Stimulated activated CD4-positive, alpha-beta T cell treated with anti-CD3 and anti-CD28 coated beads, Interleukin-4, amount 100 ng/mL, for 4 hours (primary cell): Measurements from ENCODE around the gene GNB3.

ENCODE experiments used
- DNase-seq, 2 experiments: peaks; one replicate each; pipeline ENCODE4 v3.0.0-alpha.2; 2020

GNB3 gene

DNA sequence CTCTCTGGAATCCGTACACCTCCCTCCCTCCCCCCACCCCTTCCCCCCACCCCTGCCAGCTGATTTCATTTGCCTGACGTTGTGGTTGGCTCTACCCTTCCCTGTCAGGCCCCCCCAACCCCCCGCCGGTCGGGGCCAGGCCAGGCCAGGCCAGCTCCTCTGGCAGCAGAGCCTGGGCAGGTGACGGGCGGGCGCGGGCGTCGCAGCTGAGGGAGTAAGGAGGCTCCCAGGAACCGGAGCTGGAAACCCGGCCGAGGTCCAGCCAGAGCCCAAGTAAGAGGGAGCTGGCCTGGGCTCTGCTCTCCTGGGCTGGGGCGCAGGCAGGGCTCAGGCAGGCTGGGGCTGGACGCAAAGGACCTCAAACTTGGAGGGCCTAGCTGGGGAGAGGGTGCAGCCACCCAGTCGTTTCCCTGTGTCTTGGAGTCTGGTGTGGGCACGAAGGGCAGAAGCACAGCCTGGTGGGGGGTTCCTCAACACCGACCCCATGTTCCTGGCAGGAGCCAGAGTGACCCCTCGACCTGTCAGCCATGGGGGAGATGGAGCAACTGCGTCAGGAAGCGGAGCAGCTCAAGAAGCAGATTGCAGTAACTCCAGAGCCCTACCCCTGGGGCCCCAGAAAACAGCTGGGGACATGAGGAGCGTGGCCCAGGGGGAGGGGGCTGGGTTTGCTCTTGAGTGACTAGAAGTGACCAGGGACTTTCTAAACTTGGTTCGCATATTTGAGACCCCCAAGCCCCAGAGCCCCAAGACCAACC is at the start of gene GNB3:
Gene GNB3 (plus strand): TSS at position 165 of the 755 bp plus-strand sequence. CDS start 363 bp downstream, at position 528.
- no peak for DNase-seq

DNA sequence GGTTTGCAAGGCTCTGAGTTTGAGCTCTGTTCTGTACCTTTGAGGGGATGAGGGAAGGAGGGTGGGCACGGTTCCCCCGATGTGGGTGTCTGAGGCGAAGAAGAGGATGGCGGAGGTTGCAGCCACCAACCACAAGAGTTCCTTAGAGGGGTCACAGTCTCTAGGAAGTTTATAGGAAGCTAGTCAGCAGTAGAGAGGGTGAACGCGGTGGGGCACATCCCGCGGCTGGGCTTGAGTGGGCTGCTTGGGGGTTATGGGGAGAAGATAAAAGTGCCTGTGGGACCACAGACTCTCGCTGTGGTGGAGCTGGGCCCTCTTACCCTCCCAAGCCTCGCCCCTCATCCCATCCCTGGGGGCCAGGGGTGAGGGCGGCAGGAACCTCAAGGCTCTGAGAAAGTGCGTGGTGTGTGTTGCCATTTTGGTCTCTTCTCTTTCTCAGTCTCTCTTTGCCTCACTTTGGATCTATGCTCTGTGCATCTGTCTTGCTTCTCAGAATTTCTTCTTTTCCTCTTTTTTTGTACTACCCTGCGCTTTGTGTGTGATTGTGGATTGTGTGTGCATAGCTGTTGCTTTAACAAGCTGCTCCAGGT is 48.7 kb upstream of the GNB3 start:
- no peak for DNase-seq

DNA sequence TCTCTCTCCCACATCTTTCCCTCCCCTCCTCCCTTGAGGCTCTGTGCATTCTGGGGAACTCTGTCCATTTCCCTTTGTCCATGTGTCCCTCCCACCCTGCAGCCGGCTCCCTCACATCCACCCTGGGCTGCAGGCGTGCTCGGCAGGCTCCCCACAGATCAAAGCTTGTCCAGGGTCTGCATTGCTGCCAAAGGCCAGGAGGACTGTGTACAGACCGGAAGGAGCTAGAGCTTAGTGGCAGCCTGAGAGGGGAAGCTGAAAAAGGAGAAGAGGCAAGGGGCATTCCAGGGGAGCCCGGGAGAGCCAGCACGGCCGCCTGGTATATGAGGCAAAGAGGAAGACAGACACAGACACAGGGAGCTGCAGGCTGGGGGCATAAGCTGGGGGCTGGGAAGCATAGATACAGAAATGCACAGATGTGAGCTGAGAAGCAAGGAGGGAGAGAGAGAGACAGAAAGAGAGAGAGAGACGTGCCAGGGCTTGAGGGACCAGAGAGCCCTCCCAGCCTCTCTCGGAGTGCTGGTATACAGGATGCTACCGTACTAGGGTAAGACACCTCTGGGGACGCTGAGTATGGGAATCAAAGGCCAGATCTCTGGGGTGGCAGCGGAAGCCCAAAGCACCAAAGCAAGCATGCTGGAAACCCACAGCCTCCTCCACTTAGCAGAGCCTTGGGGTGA is 48.1 kb upstream of the GNB3 start:
- DNase-seq, result no peak

DNA sequence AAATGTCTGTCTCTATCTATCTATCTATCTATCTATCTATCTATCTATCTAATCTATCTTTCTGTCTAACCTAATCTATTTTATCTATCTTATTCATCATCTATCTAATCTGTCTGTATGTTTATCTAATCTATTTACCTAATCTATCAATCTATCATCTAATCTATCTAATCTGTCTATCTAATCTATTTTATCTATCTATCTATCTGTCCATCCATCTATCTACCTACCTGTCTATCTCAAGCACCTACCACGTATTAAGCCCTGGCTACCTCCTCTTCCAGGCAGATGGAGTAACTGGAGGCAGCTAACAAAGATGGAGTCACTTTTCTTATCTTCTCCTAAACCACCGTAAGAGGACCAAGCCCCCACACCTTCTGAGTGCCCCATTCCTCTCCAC is 45.6 kb upstream of the GNB3 start:
- DNase-seq, result no peak

DNA sequence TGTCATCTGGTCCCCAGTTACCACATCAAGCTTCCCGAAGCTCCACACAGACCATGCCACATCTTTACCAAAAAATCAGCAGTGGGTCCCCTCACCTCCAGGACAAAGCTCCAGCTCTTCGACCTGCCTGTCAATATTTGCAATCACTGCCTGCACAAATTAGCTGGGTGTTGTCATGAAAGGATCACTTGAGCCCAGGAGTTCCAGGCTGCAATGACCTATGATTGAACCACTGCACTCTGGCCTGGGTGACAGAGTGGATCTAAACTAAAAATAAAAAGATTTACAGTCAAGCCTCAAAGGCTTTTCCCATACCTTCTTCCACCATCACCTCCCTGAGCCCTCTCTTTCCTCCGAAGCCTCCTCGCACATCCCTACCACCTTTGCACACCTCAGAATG is 44.1 kb upstream of the GNB3 start:
- no peak for DNase-seq

DNA sequence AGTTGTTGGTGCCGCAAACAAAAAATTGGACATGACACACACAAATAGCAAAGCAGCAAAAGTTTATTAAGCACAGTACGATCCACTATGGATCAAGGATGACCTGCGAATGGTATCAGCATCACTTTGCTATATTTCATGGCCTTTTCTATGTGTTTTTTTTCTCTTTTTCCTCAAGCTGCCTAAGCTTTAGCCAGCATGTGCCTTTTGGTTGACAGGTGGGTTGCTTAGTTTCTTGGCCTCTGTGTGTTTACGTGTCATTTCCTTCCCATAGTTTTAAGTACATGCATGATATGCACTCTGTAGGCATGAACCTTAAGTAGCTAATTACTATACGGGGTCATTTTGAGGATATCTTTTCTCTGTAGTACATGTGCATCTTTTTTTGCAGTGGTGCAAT is 41.6 kb upstream of the GNB3 start:
- no peak for DNase-seq

DNA sequence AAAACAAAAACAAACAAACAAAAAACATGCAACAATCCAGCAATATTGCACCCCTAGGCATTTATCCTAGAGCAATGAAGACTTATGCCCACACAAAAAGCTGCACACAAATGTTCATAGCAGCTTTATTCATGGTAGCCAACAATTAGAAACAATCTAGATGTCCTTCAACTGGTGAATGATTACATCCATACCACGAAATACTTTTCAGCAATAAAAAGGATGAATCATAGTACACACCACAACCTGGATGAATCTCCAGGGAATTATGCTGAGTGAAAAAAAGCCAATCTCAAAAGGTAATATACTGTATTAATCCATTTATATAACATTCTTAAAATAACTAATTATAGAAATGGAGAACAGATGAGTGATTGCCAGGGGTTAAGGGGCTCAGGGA is 33.6 kb upstream of the GNB3 start:
- no peak for DNase-seq

DNA sequence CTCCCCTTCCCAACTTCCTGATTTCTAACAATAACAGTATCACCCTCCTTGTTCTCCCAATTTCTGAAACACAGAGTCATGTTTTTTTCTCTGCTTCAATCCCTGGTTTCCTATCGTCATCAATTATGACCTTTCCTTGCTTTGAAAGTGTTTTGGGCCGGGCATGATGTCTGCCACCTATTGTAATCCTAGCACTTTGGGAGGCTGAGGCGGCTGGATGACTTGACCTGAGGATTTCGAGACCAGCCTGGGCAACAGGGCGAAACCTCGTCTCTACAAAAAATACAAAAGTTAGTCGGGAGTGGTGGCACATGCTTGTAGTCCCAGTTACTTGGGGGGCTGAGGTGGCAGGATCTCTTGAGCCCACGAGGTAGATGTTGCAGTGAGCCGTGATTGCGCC is 31.7 kb upstream of the GNB3 start:
- DNase-seq, result no peak

DNA sequence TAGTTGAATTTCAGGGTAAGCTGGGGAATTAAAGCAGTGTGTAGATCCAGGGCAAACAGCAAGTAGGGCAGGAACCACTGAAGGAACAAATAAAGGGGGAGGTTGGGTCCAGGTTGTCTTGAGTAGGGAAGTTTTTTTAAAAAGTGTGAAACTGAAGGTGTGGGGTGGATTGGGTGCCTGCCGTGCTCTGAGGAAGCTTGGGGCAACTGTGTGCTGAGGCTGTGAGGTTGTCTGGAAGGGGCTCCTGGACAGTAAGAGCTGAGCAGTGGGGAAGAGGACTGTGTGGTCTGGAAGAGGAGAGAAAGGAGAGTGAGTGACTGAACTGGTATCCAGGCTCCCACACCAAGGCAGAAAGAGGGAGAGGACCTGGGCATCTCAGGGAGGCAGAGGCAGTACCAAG is 30.0 kb upstream of the GNB3 start:
- no peak for DNase-seq

DNA sequence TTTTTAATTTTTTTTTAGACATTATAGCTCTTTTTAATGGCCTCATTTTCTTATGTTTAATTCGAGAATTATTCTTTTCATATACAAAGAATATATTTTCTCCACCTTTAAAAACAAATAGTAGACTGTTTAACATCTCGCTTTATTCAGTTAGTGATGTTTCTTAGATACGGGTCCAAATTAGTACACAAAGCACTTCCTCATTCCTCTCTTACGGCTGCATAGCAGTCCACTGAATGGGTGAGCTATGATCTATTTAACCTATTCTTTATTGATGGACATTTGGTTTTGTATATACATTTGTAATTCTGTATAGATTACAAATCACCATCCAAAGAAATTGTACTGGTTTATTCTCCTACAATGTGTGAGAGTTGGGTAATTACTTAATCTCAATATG is 27.4 kb upstream of the GNB3 start:
- DNase-seq, result no peak

DNA sequence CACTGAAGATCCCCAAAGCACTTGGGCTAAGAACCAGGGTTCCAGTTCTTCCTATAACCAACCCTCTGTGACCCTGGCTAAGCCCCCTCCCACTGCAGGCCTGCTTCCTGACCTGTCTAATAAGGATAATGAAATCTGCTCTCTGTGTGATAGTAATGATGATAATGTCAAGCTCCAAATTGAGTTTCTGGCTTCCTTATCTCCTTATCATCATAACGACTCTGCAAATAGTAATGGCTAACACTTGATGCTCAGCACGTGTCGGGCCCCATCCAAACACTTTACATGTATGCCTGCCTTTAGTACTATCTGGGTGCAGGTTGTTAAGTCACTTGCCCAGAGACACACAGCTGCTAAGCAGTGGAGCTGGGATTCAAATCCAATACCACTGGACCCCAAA is 24.1 kb upstream of the GNB3 start:
- no peak for DNase-seq

DNA sequence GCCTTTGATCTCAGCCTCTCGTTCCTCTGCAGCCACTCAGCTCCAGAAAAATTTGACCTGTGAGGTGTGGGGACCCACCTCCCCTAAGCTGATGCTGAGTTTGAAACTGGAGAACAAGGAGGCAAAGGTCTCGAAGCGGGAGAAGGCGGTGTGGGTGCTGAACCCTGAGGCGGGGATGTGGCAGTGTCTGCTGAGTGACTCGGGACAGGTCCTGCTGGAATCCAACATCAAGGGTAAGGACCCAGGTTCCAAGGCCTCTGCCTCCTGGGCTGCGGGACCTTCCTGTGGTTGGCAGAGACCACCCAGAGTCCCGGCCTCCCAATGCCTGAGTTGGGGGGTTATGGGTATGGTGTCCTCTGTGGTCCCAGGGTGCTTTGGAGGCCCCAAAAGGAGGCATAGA is 23.6 kb upstream of the GNB3 start:
- DNase-seq, result no peak

DNA sequence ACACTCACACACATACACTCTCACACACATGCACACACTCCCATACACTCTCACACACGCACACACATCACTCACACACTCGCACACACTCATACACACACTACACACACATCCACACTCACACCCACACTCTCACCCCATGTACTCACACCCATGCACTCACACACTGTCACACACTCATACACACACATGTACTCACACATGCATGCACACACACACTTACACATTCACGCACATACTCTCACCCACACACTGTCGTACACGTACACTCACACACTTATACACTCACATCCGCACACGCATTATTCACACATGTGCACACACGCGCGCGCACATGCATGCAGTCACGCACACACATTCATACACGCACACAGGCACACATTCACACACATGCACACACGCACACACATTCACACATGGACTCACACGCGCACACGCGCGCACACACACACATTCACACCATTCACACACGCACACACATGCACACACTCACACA is 23.0 kb upstream of the GNB3 start:
- DNase-seq, result no peak

DNA sequence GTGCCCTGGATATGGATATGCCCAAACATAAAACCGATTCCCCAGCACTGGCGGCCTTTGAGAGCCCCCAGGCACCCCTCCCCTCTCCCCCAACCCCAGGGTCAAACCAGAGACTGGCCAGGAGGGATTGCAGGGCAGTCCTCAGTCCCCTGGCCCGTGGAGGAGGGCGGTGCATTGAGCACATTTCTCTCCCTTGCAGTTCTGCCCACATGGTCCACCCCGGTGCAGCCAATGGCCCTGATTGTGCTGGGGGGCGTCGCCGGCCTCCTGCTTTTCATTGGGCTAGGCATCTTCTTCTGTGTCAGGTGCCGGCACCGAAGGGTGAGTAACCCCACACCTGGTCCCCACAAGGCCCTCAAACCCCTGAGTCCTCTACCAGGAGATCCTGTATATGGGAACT is 22.5 kb upstream of the GNB3 start:
- no peak for DNase-seq

DNA sequence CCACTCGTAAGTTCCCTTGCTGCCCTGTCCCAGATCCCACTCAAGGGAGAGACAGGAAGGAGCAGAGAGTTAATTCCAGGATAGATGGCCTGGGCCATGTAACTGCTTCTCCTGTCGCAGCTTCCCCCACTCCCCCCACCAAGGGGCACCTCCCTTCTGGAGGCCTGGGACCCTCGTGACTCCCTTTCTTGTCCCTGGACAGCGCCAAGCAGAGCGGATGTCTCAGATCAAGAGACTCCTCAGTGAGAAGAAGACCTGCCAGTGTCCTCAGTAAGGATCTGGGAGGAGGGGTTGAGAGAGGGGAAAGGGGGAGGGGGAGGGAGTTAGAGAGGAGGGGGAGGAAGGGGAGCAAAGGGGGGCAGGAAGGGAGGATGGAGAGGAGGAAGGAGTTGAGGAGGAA is 22.1 kb upstream of the GNB3 start:
- DNase-seq, result no peak

DNA sequence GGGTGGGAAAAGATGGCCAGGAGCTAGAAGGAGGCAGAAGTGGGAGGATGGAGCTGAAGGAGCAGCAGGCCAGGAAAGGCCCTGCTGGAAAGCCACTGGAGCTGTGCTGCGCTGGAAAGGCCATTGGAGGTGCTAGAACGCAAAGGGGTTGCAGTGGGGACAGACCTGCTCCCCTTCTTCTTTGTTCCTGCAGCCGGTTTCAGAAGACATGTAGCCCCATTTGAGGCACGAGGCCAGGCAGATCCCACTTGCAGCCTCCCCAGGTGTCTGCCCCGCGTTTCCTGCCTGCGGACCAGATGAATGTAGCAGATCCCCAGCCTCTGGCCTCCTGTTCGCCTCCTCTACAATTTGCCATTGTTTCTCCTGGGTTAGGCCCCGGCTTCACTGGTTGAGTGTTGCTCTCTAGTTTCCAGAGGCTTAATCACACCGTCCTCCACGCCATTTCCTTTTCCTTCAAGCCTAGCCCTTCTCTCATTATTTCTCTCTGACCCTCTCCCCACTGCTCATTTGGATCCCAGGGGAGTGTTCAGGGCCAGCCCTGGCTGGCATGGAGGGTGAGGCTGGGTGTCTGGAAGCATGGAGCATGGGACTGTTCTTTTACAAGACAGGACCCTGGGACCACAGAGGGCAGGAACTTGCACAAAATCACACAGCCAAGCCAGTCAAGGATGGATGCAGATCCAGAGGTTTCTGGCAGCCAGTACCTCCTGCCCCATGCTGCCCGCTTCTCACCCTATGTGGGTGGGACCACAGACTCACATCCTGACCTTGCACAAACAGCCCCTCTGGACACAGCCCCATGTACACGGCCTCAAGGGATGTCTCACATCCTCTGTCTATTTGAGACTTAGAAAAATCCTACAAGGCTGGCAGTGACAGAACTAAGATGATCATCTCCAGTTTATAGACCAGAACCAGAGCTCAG is 21.4 kb upstream of the GNB3 start:
- DNase-seq, result no peak

DNA sequence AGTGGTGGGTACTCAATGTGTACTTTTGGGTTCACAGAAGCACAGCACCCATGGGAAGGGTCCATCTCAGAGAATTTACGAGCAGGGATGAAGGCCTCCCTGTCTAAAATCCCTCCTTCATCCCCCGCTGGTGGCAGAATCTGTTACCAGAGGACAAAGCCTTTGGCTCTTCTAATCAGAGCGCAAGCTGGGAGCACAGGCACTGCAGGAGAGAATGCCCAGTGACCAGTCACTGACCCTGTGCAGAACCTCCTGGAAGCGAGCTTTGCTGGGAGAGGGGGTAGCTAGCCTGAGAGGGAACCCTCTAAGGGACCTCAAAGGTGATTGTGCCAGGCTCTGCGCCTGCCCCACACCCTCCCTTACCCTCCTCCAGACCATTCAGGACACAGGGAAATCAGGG is 20.6 kb upstream of the GNB3 start:
- no peak for DNase-seq

DNA sequence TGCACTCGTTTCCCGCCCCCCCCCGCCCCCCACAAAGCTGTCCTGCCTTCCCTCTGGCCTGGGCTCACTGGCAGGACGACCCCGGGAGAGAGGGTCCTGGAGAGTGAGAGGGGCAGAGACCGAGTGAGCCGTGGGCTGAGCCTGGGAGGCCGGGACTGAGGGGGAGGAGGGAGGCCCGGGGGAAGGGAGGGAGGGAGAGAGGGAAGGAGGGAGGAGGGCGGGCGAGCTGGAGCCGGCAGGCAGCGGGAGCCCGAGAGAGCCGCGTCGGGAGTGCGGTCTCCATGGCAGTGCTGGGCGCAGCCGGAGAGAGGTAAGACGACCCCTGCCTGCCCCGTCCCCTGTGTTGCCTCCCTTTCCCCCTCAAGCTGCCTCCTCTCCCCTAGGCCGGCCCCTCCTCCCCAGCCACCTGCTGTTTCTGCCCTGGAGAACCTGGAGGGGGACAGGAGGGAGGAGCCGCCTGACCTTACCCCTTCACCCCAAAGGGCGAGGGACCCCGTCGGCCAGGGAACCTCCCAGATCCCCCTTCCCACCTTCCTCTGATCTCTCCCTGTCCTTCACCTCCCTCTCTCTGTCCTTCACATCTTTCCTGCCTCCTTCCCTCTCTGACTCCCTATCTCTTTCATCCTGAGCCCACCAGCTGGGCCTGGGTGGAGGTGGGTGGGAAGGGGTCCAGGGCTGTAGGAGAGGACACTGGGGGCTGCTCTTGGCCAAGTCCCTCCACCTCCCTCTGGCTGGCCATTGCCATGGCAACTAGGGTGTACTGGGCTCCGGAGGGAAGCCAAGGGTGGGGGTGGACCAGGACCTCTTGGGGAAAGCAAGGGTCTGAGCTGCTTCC is 18.9 kb upstream of the GNB3 start, which contains the start of gene GPR162:
Gene GPR162 (plus strand): TSS at position 231 of the 835 bp plus-strand sequence. CDS start 2,078 bp downstream, outside the sequence.
- no peak for DNase-seq

DNA sequence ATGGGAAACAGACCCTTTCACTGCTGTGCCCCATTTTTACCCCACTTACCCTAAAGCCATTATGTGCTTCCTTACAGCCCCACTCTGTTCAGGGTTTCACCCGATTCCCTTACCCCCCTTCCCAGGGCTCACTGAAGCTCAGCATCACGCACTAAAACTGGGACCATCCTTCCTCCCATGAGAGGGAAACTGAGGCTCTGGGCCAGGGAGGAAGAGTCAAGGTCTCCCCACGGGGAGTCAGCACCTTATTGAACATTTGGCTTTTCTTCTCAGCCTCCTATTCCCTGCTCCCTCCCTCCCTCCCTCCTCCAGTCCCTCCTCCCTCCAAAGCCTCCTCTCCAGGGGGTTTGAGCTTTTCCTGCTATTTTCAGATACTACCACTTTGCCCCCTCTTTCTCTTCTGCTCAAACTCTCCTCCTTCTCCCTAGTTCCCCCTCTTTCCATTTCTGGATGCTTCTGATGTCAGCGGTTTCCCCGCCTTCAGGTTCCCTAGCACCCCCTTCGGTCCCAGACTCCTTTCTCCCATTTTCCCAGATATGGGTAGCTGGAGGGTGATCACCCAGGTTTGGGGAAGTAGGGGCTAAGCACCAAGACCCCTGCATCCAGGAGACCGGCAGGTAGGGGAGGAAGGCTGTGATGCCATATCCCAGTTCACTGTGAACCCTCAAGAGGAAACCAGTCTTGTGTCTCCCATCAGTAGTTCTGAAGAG is 18.1 kb upstream of the GNB3 start:
- DNase-seq, result no peak

DNA sequence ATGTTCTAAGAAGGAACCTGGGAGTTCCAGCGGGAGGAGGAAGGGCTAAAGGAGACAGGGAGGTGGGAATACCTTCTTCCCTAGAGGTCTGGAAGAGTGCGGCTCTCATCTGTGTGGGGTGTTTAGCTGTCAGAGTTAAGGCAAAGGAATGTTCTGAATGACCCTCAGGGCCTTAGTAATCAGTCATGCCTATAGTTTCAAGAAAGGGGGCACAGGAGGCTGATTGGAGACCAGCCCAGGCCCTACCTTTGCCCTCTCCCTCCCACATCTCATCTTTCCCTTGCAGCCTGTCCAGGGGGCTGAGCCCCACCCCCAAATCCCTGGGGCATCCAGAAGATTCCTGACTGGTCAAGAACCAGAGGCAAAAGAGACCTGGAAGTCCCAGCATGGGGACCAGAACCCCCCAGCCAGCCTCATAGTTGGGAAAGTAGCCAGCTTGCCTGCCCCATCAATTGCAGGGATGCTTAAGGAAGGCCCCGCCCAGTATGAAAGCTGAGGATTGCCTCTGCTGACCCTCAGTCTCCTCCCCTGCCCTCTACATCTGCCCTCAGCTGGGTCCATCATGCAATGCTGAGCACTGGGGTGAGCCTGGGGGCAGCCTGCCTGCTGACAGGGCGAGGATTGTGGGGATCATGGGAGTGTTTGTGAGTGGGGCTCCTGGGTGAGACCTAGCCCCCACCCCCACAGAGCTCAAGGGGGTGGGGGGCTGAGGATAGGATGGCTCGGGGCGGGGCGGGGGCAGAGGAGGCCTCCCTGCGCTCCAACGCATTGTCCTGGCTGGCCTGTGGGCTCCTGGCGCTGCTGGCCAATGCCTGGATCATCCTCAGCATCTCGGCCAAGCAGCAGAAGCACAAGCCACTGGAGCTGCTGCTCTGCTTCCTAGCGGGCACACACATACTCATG is 17.3 kb upstream of the GNB3 start:
- no peak for DNase-seq
